HG02981 (cell line): ENCODE results near the gene CPXM1.
"Not testable (repeated sequence)": the region's sequence is repeated elsewhere in the genome, so short reads cannot be mapped to it uniquely, and the experiment has no call there.

Experiments
- ATAC-seq: cut with Tn5 transposase; IDR thresholded peaks from one replicate; pipeline ENCODE4 v1.9.1; 2021; ENCODE audit warnings: mild to moderate bottlenecking, moderate library complexity; ENCODE audit not compliant: unreplicated experiment

The CPXM1 gene

DNA sequence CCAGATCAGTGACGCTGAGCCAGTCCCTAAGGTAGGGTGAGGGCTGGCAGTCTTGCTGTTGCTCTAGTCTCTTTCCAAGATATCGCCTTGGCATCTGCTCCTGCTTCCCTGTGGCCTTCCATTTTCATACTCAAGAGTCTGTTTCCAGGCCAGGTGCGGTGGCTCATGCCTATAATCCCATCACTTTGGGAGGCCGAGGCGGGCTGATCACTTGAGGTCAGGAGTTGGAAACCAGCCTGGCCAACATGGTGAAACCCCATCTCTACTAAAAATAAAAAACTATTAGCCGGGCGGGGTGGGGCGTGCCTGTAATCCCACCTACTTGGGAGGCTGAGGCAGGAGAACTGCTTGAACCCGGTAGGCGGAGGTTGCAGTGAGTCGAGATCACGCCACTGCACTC lies 30.3 kb downstream of the CPXM1 start:
- not testable (repeated sequence) for ATAC-seq

DNA sequence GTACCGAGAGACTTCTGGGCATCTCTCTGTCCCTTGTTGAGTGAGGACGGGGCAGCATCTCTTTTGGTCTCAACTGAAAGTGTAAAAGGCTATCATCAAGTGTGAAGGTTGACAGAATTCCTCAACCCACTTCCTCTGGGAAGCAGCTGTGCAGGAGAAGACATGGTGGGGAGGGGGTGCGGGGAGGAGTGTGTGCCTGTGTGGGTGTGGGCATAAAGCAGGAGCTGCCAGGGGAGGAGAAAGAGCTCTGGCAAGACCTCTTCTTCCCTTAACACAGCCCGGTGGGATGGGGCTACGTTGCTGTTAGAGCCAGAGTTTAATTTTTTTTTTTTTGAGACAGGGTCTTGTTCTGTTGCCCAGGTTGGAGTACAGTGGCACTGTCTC lies 31.8 kb downstream of the CPXM1 start:
- no peak for ATAC-seq

DNA sequence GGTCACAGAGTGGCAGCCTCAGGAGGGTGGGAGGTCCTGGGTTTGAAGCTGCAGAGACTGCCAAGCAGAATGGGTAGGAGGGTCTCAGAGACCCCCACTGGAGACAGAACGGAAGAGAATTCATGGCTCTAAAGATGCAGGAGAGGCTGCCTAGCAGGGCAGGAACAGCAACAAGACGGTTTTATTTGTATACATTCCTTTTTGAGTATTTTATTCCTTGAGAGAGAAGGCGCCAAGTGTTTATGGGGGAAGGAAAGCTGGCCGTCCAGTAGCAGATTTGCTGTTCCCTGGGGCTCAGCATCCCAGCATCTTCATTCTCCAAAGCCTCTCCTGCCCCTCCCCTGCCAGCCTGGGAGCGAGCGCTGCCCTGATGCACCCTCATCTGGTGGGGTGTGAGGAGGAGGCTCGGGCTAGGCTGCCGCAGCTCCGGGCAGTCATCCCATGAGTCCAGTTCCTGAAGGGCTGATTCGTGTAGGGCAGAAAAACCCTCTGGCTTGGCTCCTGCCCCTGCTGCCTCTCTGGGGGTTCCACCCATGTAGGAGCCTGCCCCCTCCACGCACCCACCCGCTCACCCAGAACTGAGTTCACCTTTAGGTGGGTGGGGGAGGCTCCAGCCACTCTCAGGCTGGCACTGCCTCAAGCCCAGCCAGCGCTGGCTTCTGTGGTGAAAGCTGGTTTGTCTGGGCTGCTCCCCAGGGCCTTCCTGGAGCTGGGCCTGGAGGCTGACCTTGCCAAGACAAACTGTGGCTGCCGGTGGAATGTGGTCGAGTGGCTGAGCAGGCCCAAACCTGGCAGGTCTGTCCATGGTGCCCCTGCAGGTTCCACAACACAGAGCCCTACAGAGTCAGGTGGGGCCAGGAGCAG lies 32.4 kb downstream of the CPXM1 start:
- ATAC-seq = no peak

DNA sequence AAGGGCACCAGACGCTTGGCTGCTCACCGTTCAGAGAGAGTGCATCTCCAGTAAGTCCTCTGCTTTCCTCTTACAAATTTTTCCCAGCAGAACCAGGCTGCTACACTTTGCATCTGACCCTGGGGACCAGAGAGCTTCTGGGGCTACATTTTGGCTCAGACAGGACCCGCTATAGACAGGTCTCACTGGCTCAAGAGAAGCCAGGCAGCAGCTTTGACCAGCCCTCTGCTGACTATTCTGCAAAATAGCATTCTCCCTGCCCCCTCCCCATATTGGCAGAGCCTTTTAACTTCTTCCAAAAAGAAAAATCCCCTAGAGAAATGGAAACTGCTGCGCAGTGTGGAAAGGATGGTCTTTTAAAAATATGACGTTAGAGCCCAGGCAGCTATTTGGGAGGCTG lies 37.2 kb downstream of the CPXM1 start:
- no peak for ATAC-seq

- no peak for ATAC-seq
Observed at GRCh38 chr20:2762578-2763131, 37.8 kb downstream of the CPXM1 start.

- ATAC-seq = no peak
Observed at GRCh38 chr20:2761885-2762284, 38.5 kb downstream of the CPXM1 start.

DNA sequence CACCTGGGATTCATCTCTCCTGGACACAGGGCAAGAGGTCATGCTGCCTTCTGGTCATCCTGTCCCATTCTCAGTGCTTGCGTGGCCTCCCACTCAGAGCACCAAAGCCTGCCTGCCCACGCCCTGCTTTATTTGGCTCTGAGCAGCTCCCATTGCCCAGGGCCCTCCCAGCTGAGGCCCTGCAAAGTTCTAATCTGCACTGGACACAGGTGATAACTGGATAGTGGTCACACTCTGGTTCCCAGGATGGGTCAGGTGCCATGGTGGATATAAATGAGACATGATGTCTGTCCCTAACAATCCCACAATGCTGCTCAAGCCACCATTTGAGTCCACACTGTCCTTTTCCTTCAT lies 39.5 kb downstream of the CPXM1 start:
- no peak for ATAC-seq

DNA sequence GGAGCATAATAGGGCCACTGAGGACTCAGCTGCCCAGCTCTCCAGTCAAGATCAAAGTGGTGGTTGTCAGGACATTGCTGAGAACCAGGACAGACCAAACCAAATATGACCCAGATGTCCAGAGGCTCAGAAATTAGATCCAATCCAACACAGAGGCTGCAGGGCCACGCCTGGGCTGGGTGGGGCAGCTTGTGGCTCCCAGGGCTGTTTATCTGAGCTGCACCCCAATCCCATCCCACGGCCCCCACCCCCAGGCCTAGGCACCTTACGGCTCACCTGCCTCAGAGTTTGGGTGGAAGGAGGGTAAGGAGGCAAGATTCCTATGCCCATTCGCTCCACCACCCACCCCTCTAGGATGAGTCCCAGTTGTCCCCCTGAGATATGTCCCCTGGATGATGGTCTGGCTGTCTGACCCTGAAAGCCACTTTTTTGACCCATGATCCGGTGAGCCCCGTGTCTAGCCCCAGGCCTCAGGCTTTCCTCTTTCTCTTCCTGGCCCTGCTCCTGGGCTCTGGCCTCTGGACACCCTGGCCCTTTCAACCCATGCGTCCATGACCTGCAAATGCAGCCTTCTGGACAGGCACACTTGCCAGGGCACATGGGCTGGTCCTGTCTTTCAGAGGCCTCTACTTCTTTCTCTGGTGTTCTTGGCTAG lies 40.0 kb downstream of the CPXM1 start:
- no peak for ATAC-seq

DNA sequence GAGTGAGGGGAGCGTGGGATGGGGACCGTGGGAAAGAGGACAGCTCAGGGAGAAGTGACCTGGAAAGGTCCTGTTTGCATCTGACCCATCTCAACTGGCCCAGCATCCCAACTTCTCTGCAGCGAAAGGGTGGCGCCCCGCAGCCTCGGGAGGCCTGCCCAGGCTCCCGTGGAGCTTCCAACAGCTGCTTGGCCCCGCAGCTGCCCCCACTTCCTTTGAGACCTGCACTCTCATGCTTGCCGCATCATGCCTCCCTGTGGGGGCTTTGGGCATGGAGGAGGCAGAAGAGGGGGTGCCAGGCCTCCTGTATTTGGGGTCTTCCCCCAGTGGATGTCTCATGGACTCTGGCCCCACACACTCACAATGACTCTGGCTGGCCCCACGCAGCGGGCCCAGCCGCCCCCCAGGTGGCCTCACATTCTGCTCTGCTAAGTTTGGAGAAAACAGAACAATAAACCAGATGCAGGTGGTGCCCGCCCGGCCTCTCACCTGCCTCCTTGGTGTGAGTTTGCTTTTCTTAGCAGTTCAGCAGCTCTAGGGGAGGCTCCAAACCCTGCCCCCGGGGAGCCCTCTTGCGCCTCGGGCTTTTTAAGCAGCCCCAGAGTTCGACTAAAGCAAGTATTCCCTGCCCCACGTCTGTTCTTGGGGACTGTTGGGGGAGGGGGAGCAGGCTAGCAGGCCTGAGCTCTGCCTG lies 40.7 kb downstream of the CPXM1 start:
- no peak for ATAC-seq

DNA sequence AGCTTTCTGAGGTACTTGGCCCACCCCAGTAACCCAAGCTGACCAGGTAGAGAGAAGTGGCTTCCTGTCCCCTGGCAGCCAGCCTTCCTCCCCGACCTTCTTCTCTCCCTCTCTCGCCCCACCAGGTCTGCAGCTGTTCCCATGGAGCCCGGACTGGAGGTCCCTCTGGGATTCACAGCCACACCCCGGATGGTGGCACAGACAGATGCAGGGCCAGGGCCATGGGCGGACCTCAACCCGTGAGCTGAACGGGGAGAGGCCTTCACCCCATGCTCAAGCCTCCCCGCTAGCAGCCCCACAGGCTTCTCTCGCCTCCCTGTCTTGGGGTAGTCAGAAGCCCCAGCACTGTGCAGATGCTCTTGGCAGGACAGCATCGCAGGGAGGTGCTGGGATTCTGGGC lies 41.3 kb downstream of the CPXM1 start:
- no peak for ATAC-seq

- no peak for ATAC-seq
Observed at GRCh38 chr20:2757969-2758368, 42.5 kb downstream of the CPXM1 start.

GRCh38 chr20:2757001-2757400 lies 43.4 kb downstream of the CPXM1 start:
- ATAC-seq = no peak

DNA sequence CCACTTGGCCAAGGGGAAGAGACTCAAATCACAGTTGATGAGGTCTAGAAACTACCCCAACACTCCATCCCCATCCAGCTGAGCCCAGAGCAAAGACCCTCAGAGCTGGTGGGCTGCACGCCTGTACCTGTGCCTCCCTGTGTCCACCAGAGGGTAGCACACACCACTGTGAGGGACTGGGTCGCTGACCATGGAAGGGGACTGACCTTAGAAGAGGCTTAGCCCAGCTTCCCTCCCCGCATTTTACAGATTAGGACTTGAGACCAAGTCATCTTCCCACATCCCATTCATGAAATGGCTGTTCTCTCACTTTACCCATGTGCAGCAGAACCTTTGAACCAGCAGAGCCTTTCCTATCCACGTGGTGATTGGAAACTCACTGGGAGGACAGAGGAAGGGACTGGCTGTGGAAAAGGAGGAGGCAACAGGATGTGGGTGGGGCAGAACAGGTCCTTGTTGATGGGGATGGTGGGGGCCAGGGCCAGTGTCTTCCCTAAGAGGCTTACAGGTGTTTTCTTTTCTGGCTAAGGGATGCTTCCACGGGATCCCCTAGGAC lies 44.3 kb downstream of the CPXM1 start:
- no peak for ATAC-seq

DNA sequence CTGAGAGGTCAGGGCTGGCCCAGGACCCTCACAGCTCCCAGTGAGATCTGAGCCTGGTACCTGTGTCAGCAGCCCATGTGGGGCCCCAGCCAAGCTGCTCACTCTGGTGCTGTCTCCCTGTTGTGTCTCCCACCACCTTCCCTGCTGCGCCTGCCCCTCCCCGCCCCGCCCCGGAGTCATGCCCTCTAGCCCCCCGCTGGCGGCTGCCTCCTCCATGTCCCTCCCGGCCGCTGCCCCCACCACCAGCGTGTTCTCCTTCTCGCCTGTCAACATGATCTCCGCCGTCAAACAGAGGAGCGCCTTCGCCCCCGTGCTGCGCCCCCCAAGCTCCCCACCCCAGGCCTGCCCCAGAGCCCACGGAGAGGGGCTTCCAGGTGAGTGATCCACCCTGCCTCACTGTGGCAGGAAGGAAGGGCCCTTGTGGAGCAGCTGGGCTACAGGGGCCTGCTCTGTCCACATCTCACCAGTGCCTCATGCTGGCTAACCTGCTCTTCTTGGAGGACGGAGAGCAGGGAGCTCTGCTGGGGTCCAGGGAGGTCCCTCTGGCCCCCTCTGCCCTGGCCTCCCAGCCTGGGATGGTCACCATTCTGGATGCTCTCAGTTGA lies 44.9 kb downstream of the CPXM1 start:
- no peak for ATAC-seq

DNA sequence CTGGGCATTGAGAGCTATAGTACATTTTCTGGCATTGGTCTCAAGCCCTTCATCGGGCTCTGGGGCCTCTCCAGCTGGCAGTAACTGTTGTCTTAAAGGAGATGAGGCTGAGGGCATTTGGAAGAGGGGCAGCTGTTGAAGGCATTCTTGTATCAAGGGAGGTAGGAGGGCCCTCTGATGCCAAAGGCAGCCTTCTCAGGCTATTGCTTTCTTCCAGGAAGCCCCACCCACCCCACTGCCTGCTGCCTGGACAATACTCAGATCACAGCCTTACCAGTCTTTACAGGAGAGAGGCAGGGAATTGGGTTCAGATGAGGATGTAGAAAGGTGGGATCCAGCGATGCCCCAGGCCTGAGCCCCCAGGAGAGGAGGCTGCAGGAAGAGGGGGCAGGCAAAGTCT lies 46.0 kb downstream of the CPXM1 start:
- ATAC-seq = no peak

DNA sequence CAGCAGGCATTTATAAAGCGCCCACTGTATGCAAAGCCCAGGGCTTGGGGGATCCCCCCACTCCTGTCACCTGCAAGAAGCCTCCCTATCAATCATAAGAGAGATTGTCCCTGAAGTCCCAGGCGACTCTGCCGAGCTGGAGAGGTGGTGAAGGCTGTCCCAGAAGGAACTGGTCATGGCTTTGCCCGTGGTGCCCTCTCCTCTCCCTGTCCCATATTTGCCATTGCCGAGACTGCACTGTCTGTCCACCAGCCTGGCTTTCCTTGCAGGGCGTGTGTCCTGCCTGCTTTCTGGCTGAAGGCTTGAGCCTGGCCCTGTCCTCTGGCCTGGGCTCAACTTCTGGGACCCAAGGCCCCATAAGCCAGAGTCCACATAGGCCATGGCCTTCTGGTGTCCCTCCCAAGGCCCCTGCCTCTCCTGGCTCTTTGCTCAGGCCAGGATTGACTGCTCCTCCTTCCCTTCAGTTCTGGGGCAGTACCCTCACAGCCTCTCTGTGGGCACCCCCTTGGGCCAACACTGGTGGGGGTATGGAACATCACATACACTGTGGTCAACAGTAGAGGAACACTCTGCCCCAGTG lies 46.9 kb downstream of the CPXM1 start:
- ATAC-seq = no peak

GRCh38 chr20:2752567-2753460 lies 47.6 kb downstream of the CPXM1 start:
- no peak for ATAC-seq

DNA sequence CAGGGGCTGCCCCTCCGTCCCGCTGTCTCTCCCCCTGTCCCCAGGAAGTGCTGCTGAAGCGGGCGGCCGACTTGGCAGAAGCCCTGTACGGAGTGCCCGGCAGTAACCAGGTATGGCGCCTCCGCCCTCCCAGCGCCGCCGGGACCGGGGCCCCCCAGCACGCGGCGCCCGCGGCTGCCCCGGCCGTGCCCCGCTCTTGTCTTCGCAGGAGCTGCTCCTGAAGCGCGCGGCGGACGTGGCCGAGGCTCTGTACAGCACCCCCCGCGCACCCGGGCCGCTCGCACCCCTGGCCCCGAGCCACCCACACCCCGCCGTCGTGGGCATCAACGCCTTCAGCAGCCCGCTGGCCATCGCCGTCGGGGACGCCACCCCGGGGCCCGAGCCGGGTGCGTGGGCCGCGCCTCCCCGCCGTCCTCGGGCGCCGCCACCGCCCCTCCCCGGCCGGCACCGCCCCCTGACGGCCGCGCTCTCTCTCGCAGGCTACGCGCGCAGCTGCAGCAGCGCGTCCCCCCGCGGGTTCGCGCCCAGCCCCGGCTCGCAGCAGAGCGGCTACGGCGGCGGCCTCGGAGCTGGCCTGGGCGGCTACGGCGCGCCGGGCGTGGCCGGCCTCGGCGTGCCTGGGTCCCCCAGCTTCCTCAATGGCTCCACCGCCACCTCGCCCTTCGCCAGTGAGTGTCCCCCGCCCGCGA lies 48.4 kb downstream of the CPXM1 start:
- ATAC-seq = no peak

DNA sequence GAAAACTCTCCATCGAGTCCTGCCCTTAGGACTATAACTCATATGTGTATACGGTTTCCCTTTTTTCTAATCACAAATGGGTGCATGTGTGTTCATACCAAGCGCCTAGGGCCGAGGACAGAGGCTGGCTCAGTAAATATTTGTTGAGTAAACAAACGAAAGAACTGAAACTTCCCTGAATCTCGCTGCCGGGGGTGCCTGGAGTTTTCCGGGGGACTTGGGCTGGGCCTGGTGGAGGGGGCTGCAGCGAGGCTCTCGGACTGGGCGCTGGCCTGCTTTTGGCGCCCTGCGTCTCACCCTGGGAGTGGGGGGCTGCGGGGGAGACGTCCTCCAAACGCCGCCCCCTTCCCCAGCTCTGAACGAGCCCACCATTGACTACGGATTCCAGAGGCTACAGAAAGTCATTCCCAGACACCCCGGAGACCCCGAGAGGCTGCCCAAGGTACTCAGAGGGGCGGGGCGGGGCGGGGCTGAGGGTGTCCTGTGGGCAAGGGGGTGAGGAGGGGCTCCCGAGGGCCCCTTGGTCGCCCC lies 49.0 kb downstream of the CPXM1 start:
- ATAC-seq = no peak
